ENCODE data around the gene LDHD. TPM values are rescaled to one million over a fixed set of nuclear protein-coding genes. Genes with fewer than 3 reads are reported as not detected.

The LDHD gene
- total RNA-seq, 1 donor from 2014 or later: 0.53 TPM

GRCh38 chr16:75118943-75119539 is 2.5 kb upstream of the LDHD start:
- FAIRE-seq (no peak), DNase-seq (ENCODE audit: low read depth) (no peak)
- TF ChIP-seq CTCF (IDR thresholded peaks at IDR 0.05; ENCODE audit: insufficient read depth, low read length, severe bottlenecking): no peak

GRCh38 chr16:75116911-75117245 is 298 bp upstream of the LDHD start:
- no peak for FAIRE-seq
- no peak for DNase-seq (ENCODE audit: low read depth)
- H3K27me3 ChIP-seq (ENCODE audit: control insufficient read depth, insufficient read depth, low read length): no peaks in the 10 kb centered on the region
- TF ChIP-seq CTCF (IDR thresholded peaks at IDR 0.05; ENCODE audit: insufficient read depth, low read length, severe bottlenecking): no peak
- no peaks in the 10 kb centered on the region for H3K36me3 ChIP-seq (ENCODE audit: control insufficient read depth, insufficient read depth, low read length)
- no peak overlapping the region for H3K4me3 ChIP-seq (ENCODE audit: low read depth, low read length)

More at GRCh38 chr16:75118943-75119539, 2.5 kb upstream of the LDHD start:
- H3K36me3 ChIP-seq (ENCODE audit: control insufficient read depth, insufficient read depth, low read length): no peaks in the 10 kb centered on the region
- no peak overlapping the region for H3K4me3 ChIP-seq (ENCODE audit: low read depth, low read length)
- H3K27me3 ChIP-seq (ENCODE audit: control insufficient read depth, insufficient read depth, low read length): no peaks in the 10 kb centered on the region

- DNase-seq (ENCODE audit: low read depth): no peak
- Histone ChIP-seq H3K4me3 (ENCODE audit: low read depth, low read length) (no peak overlapping the region), H3K27me3 (ENCODE audit: control insufficient read depth, insufficient read depth, low read length) (no peaks in the 10 kb centered on the region), H3K36me3 (ENCODE audit: control insufficient read depth, insufficient read depth, low read length) (no peaks in the 10 kb centered on the region)
- no peak for TF ChIP-seq CTCF (IDR thresholded peaks at IDR 0.05; ENCODE audit: insufficient read depth, low read length, severe bottlenecking)
- FAIRE-seq: no peak
Observed at GRCh38 chr16:75114946-75115825, 1.4 kb downstream of the LDHD start.

GRCh38 chr16:75114179-75114945 is 2.2 kb downstream of the LDHD start:
- FAIRE-seq: no peak
- H3K4me3 ChIP-seq (ENCODE audit: low read depth, low read length): no peak overlapping the region
- no peak for TF ChIP-seq CTCF (IDR thresholded peaks at IDR 0.05; ENCODE audit: insufficient read depth, low read length, severe bottlenecking)
- no peaks in the 10 kb centered on the region for H3K36me3 ChIP-seq (ENCODE audit: control insufficient read depth, insufficient read depth, low read length)
- no peaks in the 10 kb centered on the region for H3K27me3 ChIP-seq (ENCODE audit: control insufficient read depth, insufficient read depth, low read length)
- DNase-seq (ENCODE audit: low read depth): no peak

- Histone ChIP-seq H3K4me3 (ENCODE audit: low read depth, low read length) (no peak overlapping the region), H3K36me3 (ENCODE audit: control insufficient read depth, insufficient read depth, low read length) (no peaks in the 10 kb centered on the region), H3K27me3 (ENCODE audit: control insufficient read depth, insufficient read depth, low read length) (no peaks in the 10 kb centered on the region)
- DNase-seq (ENCODE audit: low read depth) (no peak), FAIRE-seq (no peak)
- no peak for TF ChIP-seq CTCF (IDR thresholded peaks at IDR 0.05; ENCODE audit: insufficient read depth, low read length, severe bottlenecking)
Observed at GRCh38 chr16:75113541-75114121, 2.9 kb downstream of the LDHD start.
